Measurements from ENCODE around the gene ACOXL.

DNA sequence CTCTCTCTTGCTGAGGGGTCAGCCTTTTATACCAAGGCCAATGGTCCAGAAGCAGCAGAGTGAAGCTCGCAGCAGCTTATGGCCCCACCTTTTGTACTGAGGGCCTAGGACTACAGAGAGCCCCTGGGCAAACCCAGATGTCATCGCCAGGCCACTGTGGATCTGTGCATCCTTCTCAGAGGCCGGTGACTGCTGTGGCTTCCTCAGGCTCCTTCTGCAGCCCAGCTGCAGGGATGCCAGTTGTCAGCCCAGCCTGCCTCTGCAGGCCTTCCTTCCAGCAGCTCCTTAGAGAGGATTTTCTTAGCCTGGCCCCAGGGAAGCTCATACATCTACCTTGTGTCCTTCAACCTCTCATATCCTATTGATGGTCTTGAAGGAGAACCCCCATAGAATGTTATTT, 6.5 kb upstream of the ACOXL start:
- TF ChIP-seq POLR2A (IDR thresholded peaks at IDR 0.05; ENCODE audit: control extremely low read depth in 1 of 2, low read depth in 2 of 2, low read length in 2 of 2) (no peak), YY1 (IDR thresholded peaks at IDR 0.05; ENCODE audit: low read depth, low read length) (no peak), FOSL1 (IDR thresholded peaks at IDR 0.05; ENCODE audit: insufficient read depth, low read depth, low read length) (no peak)
- TF ChIP-seq, protein P1, sequence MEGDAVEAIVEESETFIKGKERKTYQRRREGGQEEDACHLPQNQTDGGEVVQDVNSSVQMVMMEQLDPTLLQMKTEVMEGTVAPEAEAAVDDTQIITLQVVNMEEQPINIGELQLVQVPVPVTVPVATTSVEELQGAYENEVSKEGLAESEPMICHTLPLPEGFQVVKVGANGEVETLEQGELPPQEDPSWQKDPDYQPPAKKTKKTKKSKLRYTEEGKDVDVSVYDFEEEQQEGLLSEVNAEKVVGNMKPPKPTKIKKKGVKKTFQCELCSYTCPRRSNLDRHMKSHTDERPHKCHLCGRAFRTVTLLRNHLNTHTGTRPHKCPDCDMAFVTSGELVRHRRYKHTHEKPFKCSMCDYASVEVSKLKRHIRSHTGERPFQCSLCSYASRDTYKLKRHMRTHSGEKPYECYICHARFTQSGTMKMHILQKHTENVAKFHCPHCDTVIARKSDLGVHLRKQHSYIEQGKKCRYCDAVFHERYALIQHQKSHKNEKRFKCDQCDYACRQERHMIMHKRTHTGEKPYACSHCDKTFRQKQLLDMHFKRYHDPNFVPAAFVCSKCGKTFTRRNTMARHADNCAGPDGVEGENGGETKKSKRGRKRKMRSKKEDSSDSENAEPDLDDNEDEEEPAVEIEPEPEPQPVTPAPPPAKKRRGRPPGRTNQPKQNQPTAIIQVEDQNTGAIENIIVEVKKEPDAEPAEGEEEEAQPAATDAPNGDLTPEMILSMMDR (IDR thresholded peaks at IDR 0.05; ENCODE audit: control extremely low read depth in 1 of 3, insufficient read depth in 1 of 3, low read depth in 1 of 3, low read length in 3 of 3) = no peak
- TF ChIP-seq, protein P2, sequence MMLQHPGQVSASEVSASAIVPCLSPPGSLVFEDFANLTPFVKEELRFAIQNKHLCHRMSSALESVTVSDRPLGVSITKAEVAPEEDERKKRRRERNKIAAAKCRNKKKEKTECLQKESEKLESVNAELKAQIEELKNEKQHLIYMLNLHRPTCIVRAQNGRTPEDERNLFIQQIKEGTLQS (IDR thresholded peaks at IDR 0.05; ENCODE audit: insufficient read depth, low read depth, low read length) = no peak
